Gastrocnemius medialis (tissue), 4 donors: ENCODE measurements around the gene DDX51.

Experiments used
- POLR2A ChIP-seq, 2 donors: fragments of 450-650 bp; IDR thresholded peaks; one replicate each; pipeline ENCODE4 v1.6.1; 2017; ENCODE audit warnings: antibody characterized with exemption in 2 of 2, mild to moderate bottlenecking in 2 of 2, moderate library complexity in 2 of 2
- TF ChIP-seq, protein P1 (sequence below), 5 experiments: fragments of 450-650 bp in 3 of 5; fragments of 200-600 bp in 2 of 5; sonication (generic) in 2 of 5; IDR thresholded peaks in 4 of 5; conservative IDR thresholded peaks in 1 of 5; 1 replicate in 4 of 5; 2 replicates in 1 of 5; pipeline ENCODE4 v1.5.1; 2016 to 2019; ENCODE audit warnings: antibody characterized with exemption in 5 of 5, mild to moderate bottlenecking in 3 of 5, moderate library complexity in 3 of 5

DNA sequence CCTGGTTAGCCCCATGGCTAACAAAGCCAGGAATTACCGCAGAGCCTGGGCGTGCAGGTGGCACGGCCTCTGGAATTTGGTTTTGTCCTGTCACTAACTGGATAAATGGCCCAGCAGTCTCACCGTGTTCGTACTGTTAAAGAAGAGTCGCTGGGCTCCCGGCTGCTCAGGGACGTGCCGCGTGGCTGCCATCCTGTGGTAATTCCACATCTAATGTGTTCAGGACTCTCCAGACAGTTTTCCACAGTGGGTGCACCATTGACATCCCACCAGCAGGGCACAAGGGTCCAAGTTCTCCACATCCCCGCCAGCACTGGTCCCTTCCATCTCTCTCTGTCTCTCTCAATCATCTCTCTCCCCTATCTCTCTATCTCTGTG is 19.8 kb upstream of the DDX51 start:
- no peak for TF ChIP-seq POLR2A (IDR thresholded peaks at IDR 0.05)
- TF ChIP-seq, protein P1, sequence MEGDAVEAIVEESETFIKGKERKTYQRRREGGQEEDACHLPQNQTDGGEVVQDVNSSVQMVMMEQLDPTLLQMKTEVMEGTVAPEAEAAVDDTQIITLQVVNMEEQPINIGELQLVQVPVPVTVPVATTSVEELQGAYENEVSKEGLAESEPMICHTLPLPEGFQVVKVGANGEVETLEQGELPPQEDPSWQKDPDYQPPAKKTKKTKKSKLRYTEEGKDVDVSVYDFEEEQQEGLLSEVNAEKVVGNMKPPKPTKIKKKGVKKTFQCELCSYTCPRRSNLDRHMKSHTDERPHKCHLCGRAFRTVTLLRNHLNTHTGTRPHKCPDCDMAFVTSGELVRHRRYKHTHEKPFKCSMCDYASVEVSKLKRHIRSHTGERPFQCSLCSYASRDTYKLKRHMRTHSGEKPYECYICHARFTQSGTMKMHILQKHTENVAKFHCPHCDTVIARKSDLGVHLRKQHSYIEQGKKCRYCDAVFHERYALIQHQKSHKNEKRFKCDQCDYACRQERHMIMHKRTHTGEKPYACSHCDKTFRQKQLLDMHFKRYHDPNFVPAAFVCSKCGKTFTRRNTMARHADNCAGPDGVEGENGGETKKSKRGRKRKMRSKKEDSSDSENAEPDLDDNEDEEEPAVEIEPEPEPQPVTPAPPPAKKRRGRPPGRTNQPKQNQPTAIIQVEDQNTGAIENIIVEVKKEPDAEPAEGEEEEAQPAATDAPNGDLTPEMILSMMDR (IDR thresholded peaks at IDR 0.05 in 4 of 5, conservative IDR thresholded peaks at IDR 0.05 in 1 of 5), result no peak
